SK-N-SH treated with all-trans-retinoic acid at 6 μM for 48 hours (cell line): ENCODE data around the gene HIP1.

ENCODE experiments used
- ATAC-seq: fragments of 200-7000 bp; cut with Tn5 transposase; 3 replicates; pipeline ENCODE4 v1.9.1; 2020; ENCODE audit warnings: mild to moderate bottlenecking, moderate library complexity
- ARNTL ChIP-seq: fragments of 450-650 bp; formaldehyde crosslinking; IDR thresholded peaks from 2 replicates; pipeline ENCODE4 v1.5.0; 2020; ENCODE audit warnings: low read depth, mild to moderate bottlenecking, moderate library complexity, borderline replicate concordance
- BACH2 ChIP-seq: fragments of 250-450 bp; sonication (Bioruptor Pico); IDR thresholded peaks from 2 replicates; pipeline ENCODE4 v1.9.0; 2021; ENCODE audit warnings: mild to moderate bottlenecking, borderline replicate concordance
- CSDC2 ChIP-seq: fragments of 250-450 bp; sonication (Bioruptor Pico); IDR thresholded peaks from 2 replicates; pipeline ENCODE4 v1.5.0; 2020; ENCODE audit warnings: mild to moderate bottlenecking, moderate library complexity
- ESRRG ChIP-seq: fragments of 250-450 bp; sonication (Bioruptor Pico); IDR thresholded peaks from 2 replicates; pipeline ENCODE4 v1.6.1; 2021; ENCODE audit warnings: mild to moderate bottlenecking
- GLIS3 ChIP-seq: fragments of 250-450 bp; sonication (Bioruptor Pico); IDR thresholded peaks from 2 replicates; pipeline ENCODE4 v1.5.0; 2020; ENCODE audit warnings: mild to moderate bottlenecking, moderate library complexity
- ISL1 ChIP-seq: fragments of 250-450 bp; sonication (Bioruptor Pico); IDR thresholded peaks from 2 replicates; pipeline ENCODE4 v2.1.2; 2022; ENCODE audit warnings: mild to moderate bottlenecking, moderate library complexity
- PPARA ChIP-seq: fragments of 250-450 bp; sonication (Bioruptor Pico); IDR thresholded peaks from 2 replicates; pipeline ENCODE4 v1.5.0; 2020; ENCODE audit warnings: mild to moderate bottlenecking, borderline replicate concordance
- RARB ChIP-seq: fragments of 250-450 bp; sonication (Bioruptor Pico); IDR thresholded peaks from 2 replicates; pipeline ENCODE4 v1.8.0; 2021; ENCODE audit warnings: mild to moderate bottlenecking, moderate library complexity
- SNAI2 ChIP-seq: fragments of 250-450 bp; sonication (Bioruptor Pico); IDR thresholded peaks from 2 replicates; pipeline ENCODE4 v1.5.0; 2020; ENCODE audit warnings: mild to moderate bottlenecking, moderate library complexity
- TCF4 ChIP-seq: fragments of 250-450 bp; sonication (Bioruptor Pico); IDR thresholded peaks from 2 replicates; pipeline ENCODE4 v1.8.0; 2021; ENCODE audit warnings: mild to moderate bottlenecking, moderate library complexity, borderline replicate concordance
- TOX ChIP-seq: fragments of 250-450 bp; sonication (Bioruptor Pico); IDR thresholded peaks from 2 replicates; pipeline ENCODE4 v1.8.0; 2021; ENCODE audit warnings: mild to moderate bottlenecking, moderate library complexity, borderline replicate concordance
- ZC3H10 ChIP-seq: fragments of 250-450 bp; sonication (Bioruptor Pico); IDR thresholded peaks from 2 replicates; pipeline ENCODE4 v1.5.1; 2021; ENCODE audit warnings: mild to moderate bottlenecking, moderate library complexity
- ZFP30 ChIP-seq: fragments of 450-650 bp; formaldehyde crosslinking; IDR thresholded peaks from 2 replicates; pipeline ENCODE4 v1.5.0; 2022; ENCODE audit warnings: mild to moderate bottlenecking, moderate library complexity
- ZNF565 ChIP-seq: fragments of 450-650 bp; formaldehyde crosslinking; conservative IDR thresholded peaks from 2 replicates; pipeline ENCODE4 v1.5.0; 2020; ENCODE audit warnings: low read depth, mild to moderate bottlenecking, moderate library complexity
- ZNF70 ChIP-seq: fragments of 450-650 bp; formaldehyde crosslinking; IDR thresholded peaks from 2 replicates; pipeline ENCODE4 v1.5.0; 2020; ENCODE audit warnings: mild to moderate bottlenecking, moderate library complexity
- ZNF8 ChIP-seq: fragments of 450-650 bp; formaldehyde crosslinking; IDR thresholded peaks from 2 replicates; pipeline ENCODE4 v1.5.0; 2020; ENCODE audit warnings: mild to moderate bottlenecking, moderate library complexity
- TF ChIP-seq, protein P1 (sequence below): fragments of 250-450 bp; sonication (Bioruptor Pico); IDR thresholded peaks from 2 replicates; pipeline ENCODE4 v1.5.1; 2020; ENCODE audit warnings: low read depth, mild to moderate bottlenecking, moderate library complexity
- TF ChIP-seq, protein P2 (sequence below): fragments of 250-450 bp; sonication (Bioruptor Pico); IDR thresholded peaks from 2 replicates; pipeline ENCODE4 v1.5.1; 2021; ENCODE audit warnings: mild to moderate bottlenecking, moderate library complexity
- TF ChIP-seq, protein P3 (sequence below): fragments of 250-450 bp; sonication (Bioruptor Pico); IDR thresholded peaks from 2 replicates; pipeline ENCODE4 v1.5.0; 2020; ENCODE audit warnings: mild to moderate bottlenecking, moderate library complexity
- TF ChIP-seq, protein P4 (sequence below): fragments of 250-450 bp; sonication (Bioruptor Pico); IDR thresholded peaks from 2 replicates; pipeline ENCODE4 v1.8.0; 2021; ENCODE audit warnings: low read depth, mild to moderate bottlenecking, moderate library complexity, borderline replicate concordance
- TF ChIP-seq, protein P5 (sequence below): fragments of 250-450 bp; sonication (Bioruptor Pico); IDR thresholded peaks from 2 replicates; pipeline ENCODE4 v1.8.0; 2020; ENCODE audit warnings: mild to moderate bottlenecking, moderate library complexity, borderline replicate concordance

Gene HIP1

GRCh38 chr7:75704928-75705327, 33.8 kb downstream of the HIP1 start:
- no peak for ATAC-seq
- TF ChIP-seq ZNF565, result no peak
- TF ChIP-seq TOX (CRISPR knock-in tag), result no peak
- no peak for TF ChIP-seq ARNTL
- TF ChIP-seq CSDC2 (CRISPR knock-in tag), result no peak
- TF ChIP-seq ZFP30 (CRISPR knock-in tag), result no peak
- no peak for TF ChIP-seq RARB (CRISPR knock-in tag)
- TF ChIP-seq TCF4 (CRISPR knock-in tag), result no peak
- TF ChIP-seq, protein P1, sequence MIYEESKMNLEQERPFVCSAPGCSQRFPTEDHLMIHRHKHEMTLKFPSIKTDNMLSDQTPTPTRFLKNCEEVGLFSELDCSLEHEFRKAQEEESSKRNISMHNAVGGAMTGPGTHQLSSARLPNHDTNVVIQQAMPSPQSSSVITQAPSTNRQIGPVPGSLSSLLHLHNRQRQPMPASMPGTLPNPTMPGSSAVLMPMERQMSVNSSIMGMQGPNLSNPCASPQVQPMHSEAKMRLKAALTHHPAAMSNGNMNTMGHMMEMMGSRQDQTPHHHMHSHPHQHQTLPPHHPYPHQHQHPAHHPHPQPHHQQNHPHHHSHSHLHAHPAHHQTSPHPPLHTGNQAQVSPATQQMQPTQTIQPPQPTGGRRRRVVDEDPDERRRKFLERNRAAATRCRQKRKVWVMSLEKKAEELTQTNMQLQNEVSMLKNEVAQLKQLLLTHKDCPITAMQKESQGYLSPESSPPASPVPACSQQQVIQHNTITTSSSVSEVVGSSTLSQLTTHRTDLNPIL (CRISPR knock-in tag), result no peak
- TF ChIP-seq, protein P2, sequence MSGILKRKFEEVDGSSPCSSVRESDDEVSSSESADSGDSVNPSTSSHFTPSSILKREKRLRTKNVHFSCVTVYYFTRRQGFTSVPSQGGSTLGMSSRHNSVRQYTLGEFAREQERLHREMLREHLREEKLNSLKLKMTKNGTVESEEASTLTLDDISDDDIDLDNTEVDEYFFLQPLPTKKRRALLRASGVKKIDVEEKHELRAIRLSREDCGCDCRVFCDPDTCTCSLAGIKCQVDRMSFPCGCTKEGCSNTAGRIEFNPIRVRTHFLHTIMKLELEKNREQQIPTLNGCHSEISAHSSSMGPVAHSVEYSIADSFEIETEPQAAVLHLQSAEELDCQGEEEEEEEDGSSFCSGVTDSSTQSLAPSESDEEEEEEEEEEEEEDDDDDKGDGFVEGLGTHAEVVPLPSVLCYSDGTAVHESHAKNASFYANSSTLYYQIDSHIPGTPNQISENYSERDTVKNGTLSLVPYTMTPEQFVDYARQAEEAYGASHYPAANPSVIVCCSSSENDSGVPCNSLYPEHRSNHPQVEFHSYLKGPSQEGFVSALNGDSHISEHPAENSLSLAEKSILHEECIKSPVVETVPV, result no peak
- TF ChIP-seq, protein P3, sequence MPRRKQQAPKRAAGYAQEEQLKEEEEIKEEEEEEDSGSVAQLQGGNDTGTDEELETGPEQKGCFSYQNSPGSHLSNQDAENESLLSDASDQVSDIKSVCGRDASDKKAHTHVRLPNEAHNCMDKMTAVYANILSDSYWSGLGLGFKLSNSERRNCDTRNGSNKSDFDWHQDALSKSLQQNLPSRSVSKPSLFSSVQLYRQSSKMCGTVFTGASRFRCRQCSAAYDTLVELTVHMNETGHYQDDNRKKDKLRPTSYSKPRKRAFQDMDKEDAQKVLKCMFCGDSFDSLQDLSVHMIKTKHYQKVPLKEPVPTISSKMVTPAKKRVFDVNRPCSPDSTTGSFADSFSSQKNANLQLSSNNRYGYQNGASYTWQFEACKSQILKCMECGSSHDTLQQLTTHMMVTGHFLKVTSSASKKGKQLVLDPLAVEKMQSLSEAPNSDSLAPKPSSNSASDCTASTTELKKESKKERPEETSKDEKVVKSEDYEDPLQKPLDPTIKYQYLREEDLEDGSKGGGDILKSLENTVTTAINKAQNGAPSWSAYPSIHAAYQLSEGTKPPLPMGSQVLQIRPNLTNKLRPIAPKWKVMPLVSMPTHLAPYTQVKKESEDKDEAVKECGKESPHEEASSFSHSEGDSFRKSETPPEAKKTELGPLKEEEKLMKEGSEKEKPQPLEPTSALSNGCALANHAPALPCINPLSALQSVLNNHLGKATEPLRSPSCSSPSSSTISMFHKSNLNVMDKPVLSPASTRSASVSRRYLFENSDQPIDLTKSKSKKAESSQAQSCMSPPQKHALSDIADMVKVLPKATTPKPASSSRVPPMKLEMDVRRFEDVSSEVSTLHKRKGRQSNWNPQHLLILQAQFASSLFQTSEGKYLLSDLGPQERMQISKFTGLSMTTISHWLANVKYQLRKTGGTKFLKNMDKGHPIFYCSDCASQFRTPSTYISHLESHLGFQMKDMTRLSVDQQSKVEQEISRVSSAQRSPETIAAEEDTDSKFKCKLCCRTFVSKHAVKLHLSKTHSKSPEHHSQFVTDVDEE, result no peak
- TF ChIP-seq GLIS3 (CRISPR knock-in tag), result no peak
- no peak for TF ChIP-seq SNAI2 (CRISPR knock-in tag)
- no peak for TF ChIP-seq ESRRG
- TF ChIP-seq ZC3H10 (CRISPR knock-in tag), result no peak
- TF ChIP-seq ISL1 (CRISPR knock-in tag), result no peak

GRCh38 chr7:75702515-75702914, 36.2 kb downstream of the HIP1 start:
- ATAC-seq, result no peak
- TF ChIP-seq, protein P2, result no peak
- TF ChIP-seq CSDC2 (CRISPR knock-in tag), result no peak
- TF ChIP-seq BACH2 (CRISPR knock-in tag), result no peak
- TF ChIP-seq SNAI2 (CRISPR knock-in tag), result no peak
- no peak for TF ChIP-seq PPARA (CRISPR knock-in tag)
- no peak for TF ChIP-seq ZNF70 (CRISPR knock-in tag)

DNA sequence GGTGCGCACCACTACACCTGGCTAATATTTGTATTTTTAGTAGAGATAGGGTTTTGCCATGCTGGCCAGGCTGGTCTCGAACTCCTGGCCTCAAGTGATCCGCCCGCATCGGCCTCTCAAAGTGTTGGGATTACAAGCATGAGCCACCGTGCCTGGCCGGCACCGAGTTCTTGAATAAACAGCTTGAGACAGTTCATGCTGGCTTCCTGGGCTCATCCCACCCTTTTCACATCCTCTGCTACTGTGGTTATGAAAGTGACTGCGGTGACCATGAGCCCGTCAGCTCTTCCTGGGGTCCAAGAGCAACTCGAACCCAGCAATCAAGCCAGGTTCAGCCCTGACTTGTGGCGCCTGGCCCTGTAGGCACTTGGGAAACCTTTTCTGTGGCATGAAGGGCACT, 38.7 kb downstream of the HIP1 start:
- no peak for TF ChIP-seq TOX (CRISPR knock-in tag)
- no peak for TF ChIP-seq RARB (CRISPR knock-in tag)
- no peak for TF ChIP-seq BACH2 (CRISPR knock-in tag)
- TF ChIP-seq ESRRG, result no peak
- no peak for TF ChIP-seq SNAI2 (CRISPR knock-in tag)
- no peak for TF ChIP-seq ZNF8 (CRISPR knock-in tag)
- TF ChIP-seq, protein P2, result no peak
- TF ChIP-seq, protein P1 (CRISPR knock-in tag), result no peak
- TF ChIP-seq GLIS3 (CRISPR knock-in tag), result no peak
- no peak for TF ChIP-seq PPARA (CRISPR knock-in tag)
- TF ChIP-seq, protein P4, sequence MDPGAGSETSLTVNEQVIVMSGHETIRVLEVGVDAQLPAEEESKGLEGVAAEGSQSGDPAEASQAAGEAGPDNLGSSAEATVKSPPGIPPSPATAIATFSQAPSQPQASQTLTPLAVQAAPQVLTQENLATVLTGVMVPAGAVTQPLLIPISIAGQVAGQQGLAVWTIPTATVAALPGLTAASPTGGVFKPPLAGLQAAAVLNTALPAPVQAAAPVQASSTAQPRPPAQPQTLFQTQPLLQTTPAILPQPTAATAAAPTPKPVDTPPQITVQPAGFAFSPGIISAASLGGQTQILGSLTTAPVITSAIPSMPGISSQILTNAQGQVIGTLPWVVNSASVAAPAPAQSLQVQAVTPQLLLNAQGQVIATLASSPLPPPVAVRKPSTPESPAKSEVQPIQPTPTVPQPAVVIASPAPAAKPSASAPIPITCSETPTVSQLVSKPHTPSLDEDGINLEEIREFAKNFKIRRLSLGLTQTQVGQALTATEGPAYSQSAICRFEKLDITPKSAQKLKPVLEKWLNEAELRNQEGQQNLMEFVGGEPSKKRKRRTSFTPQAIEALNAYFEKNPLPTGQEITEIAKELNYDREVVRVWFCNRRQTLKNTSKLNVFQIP (CRISPR knock-in tag), result no peak
- no peak for TF ChIP-seq ZC3H10 (CRISPR knock-in tag)
- TF ChIP-seq, protein P5, sequence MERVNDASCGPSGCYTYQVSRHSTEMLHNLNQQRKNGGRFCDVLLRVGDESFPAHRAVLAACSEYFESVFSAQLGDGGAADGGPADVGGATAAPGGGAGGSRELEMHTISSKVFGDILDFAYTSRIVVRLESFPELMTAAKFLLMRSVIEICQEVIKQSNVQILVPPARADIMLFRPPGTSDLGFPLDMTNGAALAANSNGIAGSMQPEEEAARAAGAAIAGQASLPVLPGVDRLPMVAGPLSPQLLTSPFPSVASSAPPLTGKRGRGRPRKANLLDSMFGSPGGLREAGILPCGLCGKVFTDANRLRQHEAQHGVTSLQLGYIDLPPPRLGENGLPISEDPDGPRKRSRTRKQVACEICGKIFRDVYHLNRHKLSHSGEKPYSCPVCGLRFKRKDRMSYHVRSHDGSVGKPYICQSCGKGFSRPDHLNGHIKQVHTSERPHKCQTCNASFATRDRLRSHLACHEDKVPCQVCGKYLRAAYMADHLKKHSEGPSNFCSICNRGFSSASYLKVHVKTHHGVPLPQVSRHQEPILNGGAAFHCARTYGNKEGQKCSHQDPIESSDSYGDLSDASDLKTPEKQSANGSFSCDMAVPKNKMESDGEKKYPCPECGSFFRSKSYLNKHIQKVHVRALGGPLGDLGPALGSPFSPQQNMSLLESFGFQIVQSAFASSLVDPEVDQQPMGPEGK (CRISPR knock-in tag), result no peak
- no peak for TF ChIP-seq ARNTL
- ATAC-seq, result no peak
